Measurements from ENCODE around the gene HK3.

Gene HK3

GRCh38 chr5:176879663-176880361 lies 19.3 kb downstream of the HK3 start:
- DNase-seq (ENCODE audit: low read depth) = no peak
- H3K4me3 ChIP-seq (ENCODE audit: low read length) = no peak overlapping the region
- TF ChIP-seq, protein P1, sequence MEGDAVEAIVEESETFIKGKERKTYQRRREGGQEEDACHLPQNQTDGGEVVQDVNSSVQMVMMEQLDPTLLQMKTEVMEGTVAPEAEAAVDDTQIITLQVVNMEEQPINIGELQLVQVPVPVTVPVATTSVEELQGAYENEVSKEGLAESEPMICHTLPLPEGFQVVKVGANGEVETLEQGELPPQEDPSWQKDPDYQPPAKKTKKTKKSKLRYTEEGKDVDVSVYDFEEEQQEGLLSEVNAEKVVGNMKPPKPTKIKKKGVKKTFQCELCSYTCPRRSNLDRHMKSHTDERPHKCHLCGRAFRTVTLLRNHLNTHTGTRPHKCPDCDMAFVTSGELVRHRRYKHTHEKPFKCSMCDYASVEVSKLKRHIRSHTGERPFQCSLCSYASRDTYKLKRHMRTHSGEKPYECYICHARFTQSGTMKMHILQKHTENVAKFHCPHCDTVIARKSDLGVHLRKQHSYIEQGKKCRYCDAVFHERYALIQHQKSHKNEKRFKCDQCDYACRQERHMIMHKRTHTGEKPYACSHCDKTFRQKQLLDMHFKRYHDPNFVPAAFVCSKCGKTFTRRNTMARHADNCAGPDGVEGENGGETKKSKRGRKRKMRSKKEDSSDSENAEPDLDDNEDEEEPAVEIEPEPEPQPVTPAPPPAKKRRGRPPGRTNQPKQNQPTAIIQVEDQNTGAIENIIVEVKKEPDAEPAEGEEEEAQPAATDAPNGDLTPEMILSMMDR (conservative IDR thresholded peaks at IDR 0.05; ENCODE audit: low read length) = no peak

DNA sequence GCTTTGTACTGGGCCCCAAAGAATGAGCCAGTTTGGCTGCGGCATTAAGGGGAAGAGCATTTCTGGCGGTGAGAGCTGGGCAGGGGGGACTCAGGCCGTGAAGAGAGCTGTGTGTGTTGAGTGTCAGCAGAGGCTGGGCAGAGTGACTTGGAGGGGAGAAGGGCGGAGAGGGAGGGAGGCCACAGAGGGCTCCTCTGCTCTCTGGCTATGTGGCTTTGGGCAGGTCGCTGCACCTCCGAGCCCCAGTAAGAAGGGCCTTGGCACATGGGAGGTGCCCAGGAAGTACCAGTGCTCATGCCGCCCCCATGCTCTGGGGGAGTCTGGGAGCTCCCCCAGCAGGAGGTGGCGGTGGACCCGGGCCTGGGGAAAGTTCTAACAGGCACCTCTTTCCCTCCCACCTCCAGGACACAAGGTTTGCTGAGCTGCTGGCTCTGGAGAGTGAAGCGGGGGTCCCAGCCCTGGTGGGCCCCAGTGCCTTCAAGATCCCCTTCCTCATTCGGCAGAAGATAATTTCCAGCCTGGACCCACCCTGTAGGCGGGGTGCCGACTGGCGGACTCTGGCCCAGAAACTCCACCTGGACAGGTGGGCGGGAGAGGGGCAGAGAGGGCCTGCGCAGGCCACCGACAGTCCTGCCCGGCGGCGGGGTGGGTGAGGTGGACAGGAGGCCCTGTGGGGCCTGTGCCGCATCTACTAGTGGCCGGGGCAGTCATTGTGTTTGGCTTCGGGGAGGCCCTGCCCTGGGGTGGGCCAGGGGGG lies 20.1 kb downstream of the HK3 start:
- no peak for DNase-seq (ENCODE audit: low read depth)
- TF ChIP-seq, protein P1 (conservative IDR thresholded peaks at IDR 0.05; ENCODE audit: low read length) = no peak
- no peak overlapping the region for H3K4me3 ChIP-seq (ENCODE audit: low read length)

GRCh38 chr5:176878463-176878862 lies 20.7 kb downstream of the HK3 start:
- no peak overlapping the region for H3K4me3 ChIP-seq (ENCODE audit: low read length)
- DNase-seq (ENCODE audit: low read depth) = no peak
- TF ChIP-seq, protein P1 (conservative IDR thresholded peaks at IDR 0.05; ENCODE audit: low read length) = no peak

- TF ChIP-seq, protein P1 (conservative IDR thresholded peaks at IDR 0.05; ENCODE audit: low read length) = no peak
- no peak overlapping the region for H3K4me3 ChIP-seq (ENCODE audit: low read length)
- no peak for DNase-seq (ENCODE audit: low read depth)
Observed at GRCh38 chr5:176877793-176878331, 21.3 kb downstream of the HK3 start.

DNA sequence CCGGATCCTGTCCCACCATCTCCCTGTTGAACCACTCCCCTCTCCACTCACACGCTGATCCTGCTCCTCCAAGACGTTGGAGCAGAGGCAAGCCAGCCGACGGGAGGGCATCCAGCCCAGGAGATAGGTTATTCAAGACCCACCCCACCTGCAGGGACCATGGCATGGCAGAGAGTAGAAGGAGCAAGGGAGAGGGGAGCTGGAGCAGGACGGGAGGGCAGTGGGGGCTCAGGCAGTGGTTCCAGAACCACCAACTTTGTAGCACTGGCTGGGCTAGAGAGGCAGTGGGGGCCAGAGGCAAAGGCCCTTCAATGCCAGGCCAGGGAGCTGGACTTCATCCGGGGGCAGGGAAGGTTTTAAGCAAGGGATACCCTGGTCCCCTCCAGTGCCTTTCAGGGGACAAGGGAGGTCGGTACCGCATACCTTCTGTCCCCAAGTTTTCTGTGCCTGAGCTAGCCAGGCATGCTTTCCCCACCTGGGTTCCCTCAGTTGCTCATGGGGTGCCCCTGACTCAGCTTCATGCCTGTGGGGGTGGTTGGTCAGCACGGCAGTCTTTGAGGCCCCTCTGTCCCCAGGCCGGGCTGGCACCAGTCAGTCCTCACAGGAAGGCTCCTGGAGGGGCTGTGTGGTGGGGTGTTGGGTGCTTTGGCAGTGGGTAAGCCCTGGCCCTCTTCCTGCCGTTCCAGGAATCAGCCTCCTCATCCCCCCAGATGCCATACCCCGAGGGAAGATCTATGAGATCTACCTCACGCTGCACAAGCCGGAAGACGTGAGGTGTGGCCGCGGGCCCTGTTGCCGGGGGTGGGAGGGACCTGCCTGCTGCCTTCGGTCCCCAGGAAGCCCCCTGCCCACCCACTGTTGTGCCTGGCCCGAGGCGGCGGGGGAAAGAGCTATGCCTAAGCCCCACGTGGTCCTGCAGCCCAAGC lies 22.4 kb downstream of the HK3 start:
- TF ChIP-seq, protein P1 (conservative IDR thresholded peaks at IDR 0.05; ENCODE audit: low read length) = no peak
- no peak overlapping the region for H3K4me3 ChIP-seq (ENCODE audit: low read length)

DNA sequence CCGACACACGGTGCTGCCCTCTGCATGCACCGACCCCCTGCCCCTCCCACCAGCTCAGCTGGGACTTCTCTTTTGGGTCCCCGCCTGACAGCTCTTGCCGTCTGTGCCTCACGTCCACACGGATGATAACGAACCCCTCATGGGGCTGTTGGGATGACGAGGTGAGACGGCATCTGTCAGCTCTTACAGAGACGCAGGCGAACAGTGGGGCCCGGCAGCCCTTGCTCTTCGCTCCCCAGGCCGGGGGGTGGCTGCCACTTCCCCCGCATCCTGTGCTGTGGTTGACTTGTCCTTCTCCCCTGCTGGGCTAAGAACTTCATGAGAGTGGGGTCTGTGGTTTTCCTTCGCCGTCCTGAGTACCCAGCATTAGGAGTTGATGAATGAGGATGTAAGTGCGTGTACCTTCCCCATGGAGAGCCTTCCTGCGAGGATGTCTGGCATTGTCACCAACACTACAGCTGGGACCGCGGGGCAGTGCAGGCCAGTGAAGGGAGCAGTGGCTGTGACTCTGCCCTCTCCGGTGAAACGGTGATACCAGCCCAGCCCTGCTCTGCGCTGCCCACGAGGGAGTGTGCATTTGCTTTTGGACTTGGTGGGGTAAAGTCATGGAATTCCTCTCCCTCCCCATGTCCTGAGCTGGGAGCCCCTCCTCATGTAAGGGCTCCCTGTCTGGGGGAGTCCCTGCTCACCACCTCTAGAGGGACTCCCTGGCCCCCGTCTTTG lies 23.2 kb downstream of the HK3 start:
- no peak for DNase-seq (ENCODE audit: low read depth)
- H3K4me3 ChIP-seq (ENCODE audit: low read length) = no peak overlapping the region
- TF ChIP-seq, protein P1 (conservative IDR thresholded peaks at IDR 0.05; ENCODE audit: low read length) = no peak

More for the DNA sequence above, 22.4 kb downstream of the HK3 start:
- no peak for DNase-seq (ENCODE audit: low read depth)
